SK-N-SH (cell line): Measurements from ENCODE around the gene C1orf35. TPM values are rescaled to one million over a fixed set of nuclear protein-coding genes. Genes with fewer than 3 reads are reported as not detected.
A peak's percentile ranks its signal among the peaks of the same experiment; 100 is the strongest.

Experiments used
- CTCF ChIA-PET: fragments of 300-600, 350-600 bp; formaldehyde crosslinking; extraction: SDS; loops from one replicate; lab custom pipeline; 2021; lab: Yijun Ruan, JAX
- POLR2A ChIA-PET: fragments of 350-600 bp; sonication (Branson Sonifier 250); formaldehyde crosslinking; extraction: SDS; loops from one replicate; lab custom pipeline; 2020; ENCODE audit warnings: antibody characterized with exemption, inconsistent platforms; lab: Yijun Ruan, JAX
- DNase-seq: peaks from one replicate; pipeline ENCODE4 v3.0.0; 2012
- H2AFZ ChIP-seq: fragments of 200-600 bp; sonication (generic); 2 replicates; pipeline ENCODE4 v1.8.1; 2016; ENCODE audit warnings: antibody characterized with exemption, mild to moderate bottlenecking, low read depth
- H3F3A ChIP-seq: fragments of 200-600 bp; sonication (generic); replicated peaks from 2 replicates; pipeline ENCODE3; 2016; ENCODE audit warnings: antibody characterized with exemption, mild to moderate bottlenecking; ENCODE audit not compliant: insufficient read depth
- H3K27ac ChIP-seq, 2 experiments: fragments of 200-500 bp in 1 of 2; fragments of 200-600 bp in 1 of 2; sonication (Bioruptor generic) in 1 of 2; sonication (generic), shearing (Covaris generic) in 1 of 2; 2 replicates each; pipeline versions ENCODE4 v1.5.1 to v1.6.1; 2014 to 2016; ENCODE audit warnings: low read depth in 2 of 2, inconsistent platforms in 1 of 2, low read length in 1 of 2, mild to moderate bottlenecking in 1 of 2, mixed read lengths in 1 of 2
- H3K27me3 ChIP-seq: fragments of 200-600 bp; sonication (generic), shearing (Covaris generic); 2 replicates; pipeline ENCODE4 v1.6.1; 2016; ENCODE audit warnings: mixed run types; ENCODE audit not compliant: insufficient read depth
- H3K36me3 ChIP-seq, 2 experiments: fragments of 200-500 bp in 1 of 2; fragments of 200-600 bp in 1 of 2; sonication (Bioruptor generic) in 1 of 2; sonication (generic) in 1 of 2; replicated peaks in 1 of 2; 2 replicates each; pipeline versions ENCODE3 to v1.5.1; 2014 to 2016; ENCODE audit warnings: low read length in 1 of 2, mild to moderate bottlenecking in 1 of 2; ENCODE audit not compliant: insufficient read depth in 2 of 2, control insufficient read depth in 1 of 2
- H3K4me1 ChIP-seq, 2 experiments: fragments of 200-500 bp in 1 of 2; fragments of 200-600 bp in 1 of 2; sonication (Bioruptor generic) in 1 of 2; sonication (generic), shearing (Covaris generic) in 1 of 2; 2 replicates each; pipeline versions ENCODE4 v1.5.1 to v1.6.1; 2014 to 2016; ENCODE audit warnings: low read depth in 1 of 2, low read length in 1 of 2, mixed run types in 1 of 2; ENCODE audit not compliant: insufficient read depth in 2 of 2, control insufficient read depth in 1 of 2
- H3K4me2 ChIP-seq: fragments of 200-600 bp; sonication (generic), shearing (Covaris generic); 2 replicates; pipeline ENCODE4 v1.6.1; 2017; ENCODE audit warnings: mixed run types
- H3K4me3 ChIP-seq, 2 experiments: fragments of 200-500 bp in 1 of 2; fragments of 200-600 bp in 1 of 2; sonication (Bioruptor generic) in 1 of 2; sonication (generic), shearing (Covaris generic) in 1 of 2; 2 replicates each; pipeline versions ENCODE4 v1.5.1 to v1.8.1; 2014 to 2016; ENCODE audit warnings: low read depth in 2 of 2, inconsistent platforms in 1 of 2, low read length in 1 of 2, mild to moderate bottlenecking in 1 of 2, mixed read lengths in 1 of 2, moderate library complexity in 1 of 2
- H3K79me2 ChIP-seq: fragments of 200-600 bp; sonication (generic); 2 replicates; pipeline ENCODE4 v1.8.1; 2017; ENCODE audit warnings: mild to moderate bottlenecking; ENCODE audit not compliant: insufficient read depth
- H3K9ac ChIP-seq: fragments of 200-600 bp; sonication (generic); 2 replicates; pipeline ENCODE4 v1.6.1; 2017; ENCODE audit warnings: mixed run types
- H3K9me2 ChIP-seq: fragments of 200-600 bp; sonication (generic); 2 replicates; pipeline ENCODE4 v1.6.1; 2017; ENCODE audit warnings: mixed run types
- H3K9me3 ChIP-seq: fragments of 200-600 bp; sonication (generic); 2 replicates; pipeline ENCODE4 v1.6.1; 2017; ENCODE audit warnings: mixed run types, mild to moderate bottlenecking, moderate library complexity
- H4K20me1 ChIP-seq: fragments of 200-600 bp; sonication (generic); 2 replicates; pipeline ENCODE4 v1.6.1; 2017; ENCODE audit warnings: mild to moderate bottlenecking, mixed run types; ENCODE audit not compliant: insufficient read depth
- CTCF ChIP-seq: fragments of 200-600 bp; sonication (generic); IDR thresholded peaks from 2 replicates; pipeline ENCODE4 v1.6.1; 2017; ENCODE audit warnings: antibody characterized with exemption, mild to moderate bottlenecking, moderate library complexity
- ELF1 ChIP-seq: IDR thresholded peaks from 2 replicates; pipeline ENCODE4 v1.4.0; 2012
- FOXJ3 ChIP-seq: sonication (generic); formaldehyde crosslinking; IDR thresholded peaks from 2 replicates; pipeline ENCODE4 v1.5.1; 2020; ENCODE audit warnings: mild to moderate bottlenecking, missing genetic modification reagents
- FOXM1 ChIP-seq: IDR thresholded peaks from 2 replicates; pipeline ENCODE4 v1.4.0; 2012; ENCODE audit warnings: low read depth, mild to moderate bottlenecking
- GABPA ChIP-seq: IDR thresholded peaks from 2 replicates; pipeline ENCODE4 v1.4.0; 2012; ENCODE audit warnings: low read depth, mild to moderate bottlenecking
- NFIC ChIP-seq: IDR thresholded peaks from 2 replicates; pipeline ENCODE4 v1.4.0; 2012; ENCODE audit warnings: borderline replicate concordance
- RXRA ChIP-seq: IDR thresholded peaks from 2 replicates; pipeline ENCODE4 v1.4.0; 2012; ENCODE audit warnings: low read depth, mild to moderate bottlenecking, borderline replicate concordance
- TAF1 ChIP-seq: IDR thresholded peaks from 2 replicates; pipeline ENCODE4 v1.6.1; 2012; ENCODE audit warnings: low read depth, mild to moderate bottlenecking, low read length, moderate library complexity, borderline replicate concordance
- TCF12 ChIP-seq: IDR thresholded peaks from 2 replicates; pipeline ENCODE4 v1.4.0; 2012
- USF1 ChIP-seq: IDR thresholded peaks from 2 replicates; pipeline ENCODE4 v1.4.0; 2012; ENCODE audit warnings: low read depth, borderline replicate concordance
- YY1 ChIP-seq: IDR thresholded peaks from 2 replicates; pipeline ENCODE4 v1.4.0; 2012; ENCODE audit warnings: low read depth, mild to moderate bottlenecking
- WGBS: methylation state at CpG from one replicate; pipeline ENCODE4 v1.1.6; 2017; ENCODE audit warnings: low lambda C conversion rate; 5-methylcytosine and 5-hydroxymethylcytosine counted together
- polyA plus RNA-seq, 3 experiments: library from polyadenylated mRNA; depleted of rRNA; stranded (reverse); fragments of >200 nt; gene quantifications; 2 replicates each; pipeline ENCODE4 v1.2.3, GENCODE V29; 2012
- TF ChIP-seq, protein P1 (sequence below): IDR thresholded peaks from 2 replicates; pipeline ENCODE4 v1.4.0; 2012; ENCODE audit warnings: low read depth, borderline replicate concordance

The C1orf35 gene
- polyA plus RNA-seq, 1 of the 3 experiments (the other 2 are of a cell fraction), result 42.9 TPM

- DNase-seq, result peak; percentile 18
- CTCF ChIA-PET, result interaction anchor here (5.4 kb wide), 1 partner anchor 19 kb away, joined by 24 read pairs; the partner anchor contains the start of gene IBA57
- no peak overlapping the region for H3K9ac ChIP-seq
- H3K27me3 ChIP-seq, result no peaks in the 10 kb centered on the region
- peaks cover 4 to 36% of the 10 kb centered on the region in 2 experiments for H3K36me3 ChIP-seq
- H3F3A ChIP-seq, result no peaks in the 10 kb centered on the region
- H4K20me1 ChIP-seq, result peaks cover 61% of the 10 kb centered on the region
- no peaks in the 10 kb centered on the region for H3K9me3 ChIP-seq
- POLR2A ChIA-PET, result no interaction called here
- H3K79me2 ChIP-seq, result peaks cover 55% of the 10 kb centered on the region
- H3K9me2 ChIP-seq, result no peaks in the 10 kb centered on the region
- no peak overlapping the region for H3K27ac ChIP-seq
- no peak overlapping the region for H3K4me2 ChIP-seq
- peaks cover 19 to 26% of the 10 kb centered on the region in 2 experiments; a peak in 2 of 4 replicates for H3K4me1 ChIP-seq
- TF ChIP-seq RXRA (no peak), ELF1 (no peak), FOXJ3 (no peak), NFIC (no peak)
- H2AFZ ChIP-seq, result no peak overlapping the region
- no peak overlapping the region for H3K4me3 ChIP-seq
- 93% methylated on average over 12 of the region's 18 CpGs for WGBS
Observed at GRCh38 chr1:228146417-228147150, 43.5 kb upstream of the C1orf35 start.

GRCh38 chr1:228145463-228146416 lies 42.6 kb upstream of the C1orf35 start:
- Histone ChIP-seq H3K9me3 (no peaks in the 10 kb centered on the region), H3K27ac (no peak overlapping the region), H3K27me3 (no peaks in the 10 kb centered on the region), H3K36me3 (peaks cover 4 to 36% of the 10 kb centered on the region in 2 experiments), H3K9ac (no peak overlapping the region), H3K9me2 (no peaks in the 10 kb centered on the region), H3K4me2 (no peak overlapping the region), H3K4me3 (no peak overlapping the region), H3K79me2 (peaks cover 63% of the 10 kb centered on the region), H3F3A (no peaks in the 10 kb centered on the region)
- CTCF ChIA-PET, result interaction anchor here (5.4 kb wide), 1 partner anchor 20 kb away, joined by 24 read pairs; the partner anchor contains the start of gene IBA57
- POLR2A ChIA-PET, result no interaction called here
- WGBS, result 100% methylated on average over 4 of the region's 31 CpGs
- TF ChIP-seq GABPA, result no peak
- no peak for TF ChIP-seq USF1
- TF ChIP-seq CTCF, result no peak
- TF ChIP-seq, protein P1, sequence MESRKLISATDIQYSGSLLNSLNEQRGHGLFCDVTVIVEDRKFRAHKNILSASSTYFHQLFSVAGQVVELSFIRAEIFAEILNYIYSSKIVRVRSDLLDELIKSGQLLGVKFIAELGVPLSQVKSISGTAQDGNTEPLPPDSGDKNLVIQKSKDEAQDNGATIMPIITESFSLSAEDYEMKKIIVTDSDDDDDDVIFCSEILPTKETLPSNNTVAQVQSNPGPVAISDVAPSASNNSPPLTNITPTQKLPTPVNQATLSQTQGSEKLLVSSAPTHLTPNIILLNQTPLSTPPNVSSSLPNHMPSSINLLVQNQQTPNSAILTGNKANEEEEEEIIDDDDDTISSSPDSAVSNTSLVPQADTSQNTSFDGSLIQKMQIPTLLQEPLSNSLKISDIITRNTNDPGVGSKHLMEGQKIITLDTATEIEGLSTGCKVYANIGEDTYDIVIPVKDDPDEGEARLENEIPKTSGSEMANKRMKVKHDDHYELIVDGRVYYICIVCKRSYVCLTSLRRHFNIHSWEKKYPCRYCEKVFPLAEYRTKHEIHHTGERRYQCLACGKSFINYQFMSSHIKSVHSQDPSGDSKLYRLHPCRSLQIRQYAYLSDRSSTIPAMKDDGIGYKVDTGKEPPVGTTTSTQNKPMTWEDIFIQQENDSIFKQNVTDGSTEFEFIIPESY, result no peak
- TF ChIP-seq TCF12, result no peak
- TF ChIP-seq YY1, result no peak
- no peak for TF ChIP-seq TAF1
- TF ChIP-seq NFIC, result no peak
- no peak for TF ChIP-seq FOXM1
- TF ChIP-seq, all 33 proteins: peak for 0
- H4K20me1 ChIP-seq, result peaks cover 69% of the 10 kb centered on the region
- no peak overlapping the region for H2AFZ ChIP-seq
- H3K4me1 ChIP-seq, result peaks cover 23 to 34% of the 10 kb centered on the region in 2 experiments; a peak in 2 of 4 replicates
- DNase-seq, result peak; percentile 14
